Measurements from ENCODE around the gene C3orf62.

GRCh38 chr3:49248840-49249227, 28.2 kb downstream of the C3orf62 start:
- TF ChIP-seq CTCF (IDR thresholded peaks at IDR 0.05), result no peak
- TF ChIP-seq EZH2 (IDR thresholded peaks at IDR 0.05; ENCODE audit: borderline replicate concordance, insufficient read depth, low read depth, low read length, poor library complexity, severe bottlenecking), result no peak
